ENCODE data around the gene HIVEP3. TPM values are rescaled to one million over a fixed set of nuclear protein-coding genes. Genes with fewer than 3 reads are reported as not detected.

Gene HIVEP3
- total RNA-seq, 2 donors from 2014 or later = 2.3 to 12.8 TPM

- H3K4me1 ChIP-seq (ENCODE audit: control insufficient read depth in 1 of 2, low read depth in 2 of 2) = peaks cover 0 to 22% of the 10 kb centered on the region in 2 donors
- TF ChIP-seq CTCF (IDR thresholded peaks at IDR 0.05) = no peak
- DNase-seq (ENCODE audit: low spot score) (no peak), ATAC-seq (ENCODE audit: insufficient number of reproducible peaks, low FRiP score, low read depth) (no peak)
- H3K36me3 ChIP-seq = no peaks in the 10 kb centered on the region
- H3K9me3 ChIP-seq = no peaks in the 10 kb centered on the region
- H3K27me3 ChIP-seq (replicated peaks; ENCODE audit: insufficient read depth) = no peaks in the 10 kb centered on the region
- H3K4me3 ChIP-seq = no peak overlapping the region
- no peak overlapping the region for H3K27ac ChIP-seq
These were observed 203.9 kb downstream of the HIVEP3 start for GRCh38 chr1:41714638-41715389.

GRCh38 chr1:41713557-41714327 is 205.0 kb downstream of the HIVEP3 start:
- Histone ChIP-seq H3K27me3 (replicated peaks; ENCODE audit: insufficient read depth) (no peaks in the 10 kb centered on the region), H3K36me3 (no peaks in the 10 kb centered on the region), H3K27ac (no peak overlapping the region), H3K9me3 (no peaks in the 10 kb centered on the region), H3K4me1 (ENCODE audit: control insufficient read depth in 1 of 2, low read depth in 2 of 2) (peaks cover 0 to 22% of the 10 kb centered on the region in 2 donors), H3K4me3 (no peak overlapping the region)
- no peak for DNase-seq (ENCODE audit: low spot score)
- ATAC-seq (ENCODE audit: insufficient number of reproducible peaks, low FRiP score, low read depth) = no peak
- TF ChIP-seq CTCF (IDR thresholded peaks at IDR 0.05) = no peak

- no peak for TF ChIP-seq CTCF (IDR thresholded peaks at IDR 0.05)
These were observed 205.6 kb downstream of the HIVEP3 start for GRCh38 chr1:41713141-41713540.

GRCh38 chr1:41712695-41713094 is 206.0 kb downstream of the HIVEP3 start:
- TF ChIP-seq CTCF (IDR thresholded peaks at IDR 0.05) = no peak
- ATAC-seq (ENCODE audit: insufficient number of reproducible peaks, low FRiP score, low read depth) (no peak), DNase-seq (ENCODE audit: low spot score) (no peak)
- no peaks in the 10 kb centered on the region for H3K9me3 ChIP-seq
- no peaks in the 10 kb centered on the region for H3K27me3 ChIP-seq (replicated peaks; ENCODE audit: insufficient read depth)
- no peaks in the 10 kb centered on the region for H3K36me3 ChIP-seq
- H3K27ac ChIP-seq = no peak overlapping the region
- peaks cover 0 to 22% of the 10 kb centered on the region in 2 donors for H3K4me1 ChIP-seq (ENCODE audit: control insufficient read depth in 1 of 2, low read depth in 2 of 2)
- H3K4me3 ChIP-seq = no peak overlapping the region

More at GRCh38 chr1:41713141-41713540, 205.6 kb downstream of the HIVEP3 start:
- Histone ChIP-seq H3K36me3 (no peaks in the 10 kb centered on the region), H3K4me1 (ENCODE audit: control insufficient read depth in 1 of 2, low read depth in 2 of 2) (peaks cover 0 to 22% of the 10 kb centered on the region in 2 donors), H3K4me3 (no peak overlapping the region), H3K9me3 (no peaks in the 10 kb centered on the region), H3K27me3 (replicated peaks; ENCODE audit: insufficient read depth) (no peaks in the 10 kb centered on the region), H3K27ac (no peak overlapping the region)
- DNase-seq (ENCODE audit: low spot score) (no peak), ATAC-seq (ENCODE audit: insufficient number of reproducible peaks, low FRiP score, low read depth) (no peak)

- no peak for TF ChIP-seq CTCF (IDR thresholded peaks at IDR 0.05)
- ATAC-seq (ENCODE audit: insufficient number of reproducible peaks, low FRiP score, low read depth) (no peak), DNase-seq (ENCODE audit: low spot score) (no peak)
- Histone ChIP-seq H3K27ac (no peak overlapping the region), H3K36me3 (no peaks in the 10 kb centered on the region), H3K27me3 (replicated peaks; ENCODE audit: insufficient read depth) (no peaks in the 10 kb centered on the region), H3K4me3 (no peak overlapping the region), H3K9me3 (no peaks in the 10 kb centered on the region), H3K4me1 (ENCODE audit: control insufficient read depth in 1 of 2, low read depth in 2 of 2) (peaks cover 0 to 22% of the 10 kb centered on the region in 2 donors)
These were observed 206.6 kb downstream of the HIVEP3 start for GRCh38 chr1:41712081-41712480.
